Lower leg skin (tissue), 3 donors: Measurements from ENCODE around the gene PAOX.

Experiments used
- POLR2A ChIP-seq, 2 donors: fragments of 450-650 bp; IDR thresholded peaks; one replicate each; pipeline ENCODE4 v1.6.1; 2016 to 2017; ENCODE audit warnings: antibody characterized with exemption in 2 of 2, mild to moderate bottlenecking in 1 of 2, moderate library complexity in 1 of 2
- TF ChIP-seq, protein P1 (sequence below), 3 donors: fragments of 450-650 bp; IDR thresholded peaks; one replicate each; pipeline ENCODE4 v1.5.1; 2016; ENCODE audit warnings: antibody characterized with exemption in 3 of 3, mild to moderate bottlenecking in 3 of 3, moderate library complexity in 2 of 3

DNA sequence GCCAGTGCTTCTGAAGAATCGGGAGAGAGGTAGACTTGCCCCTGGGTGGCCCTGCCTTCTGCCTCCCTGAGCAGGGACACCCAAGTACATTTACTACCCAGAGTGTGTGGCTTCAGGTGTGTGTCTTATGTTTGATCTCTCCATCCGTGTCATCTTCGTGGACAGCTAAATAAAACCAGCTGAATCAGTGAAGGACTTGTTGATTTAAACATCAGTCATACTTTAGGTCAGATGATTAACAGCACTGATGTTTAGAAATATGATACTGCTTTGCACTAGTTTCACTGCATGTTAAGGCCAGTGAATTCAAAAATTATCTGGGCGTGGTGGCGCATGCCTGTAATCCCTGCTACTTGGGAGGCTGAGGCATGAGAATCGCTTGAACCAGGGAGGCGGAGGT is 18.9 kb downstream of the PAOX start:
- TF ChIP-seq, protein P1, sequence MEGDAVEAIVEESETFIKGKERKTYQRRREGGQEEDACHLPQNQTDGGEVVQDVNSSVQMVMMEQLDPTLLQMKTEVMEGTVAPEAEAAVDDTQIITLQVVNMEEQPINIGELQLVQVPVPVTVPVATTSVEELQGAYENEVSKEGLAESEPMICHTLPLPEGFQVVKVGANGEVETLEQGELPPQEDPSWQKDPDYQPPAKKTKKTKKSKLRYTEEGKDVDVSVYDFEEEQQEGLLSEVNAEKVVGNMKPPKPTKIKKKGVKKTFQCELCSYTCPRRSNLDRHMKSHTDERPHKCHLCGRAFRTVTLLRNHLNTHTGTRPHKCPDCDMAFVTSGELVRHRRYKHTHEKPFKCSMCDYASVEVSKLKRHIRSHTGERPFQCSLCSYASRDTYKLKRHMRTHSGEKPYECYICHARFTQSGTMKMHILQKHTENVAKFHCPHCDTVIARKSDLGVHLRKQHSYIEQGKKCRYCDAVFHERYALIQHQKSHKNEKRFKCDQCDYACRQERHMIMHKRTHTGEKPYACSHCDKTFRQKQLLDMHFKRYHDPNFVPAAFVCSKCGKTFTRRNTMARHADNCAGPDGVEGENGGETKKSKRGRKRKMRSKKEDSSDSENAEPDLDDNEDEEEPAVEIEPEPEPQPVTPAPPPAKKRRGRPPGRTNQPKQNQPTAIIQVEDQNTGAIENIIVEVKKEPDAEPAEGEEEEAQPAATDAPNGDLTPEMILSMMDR (IDR thresholded peaks at IDR 0.05), result no peak
- no peak for TF ChIP-seq POLR2A (IDR thresholded peaks at IDR 0.05)
